Tongue (tissue), 1 donor: Measurements from ENCODE around the gene SMIM45.

Experiments
- DNase-seq: peaks from one replicate; pipeline ENCODE4 v3.0.0-alpha.2; 2015

Gene SMIM45

GRCh38 chr22:41915786-41916493 lies 36.0 kb upstream of the SMIM45 start:
- no peak for DNase-seq

- no peak for DNase-seq
Observed at GRCh38 chr22:41916745-41917358, 35.1 kb upstream of the SMIM45 start.

- no peak for DNase-seq
Observed at GRCh38 chr22:41917375-41917902, 34.5 kb upstream of the SMIM45 start.

- DNase-seq, result peak; percentile 64
Observed at GRCh38 chr22:41917903-41918791, 33.8 kb upstream of the SMIM45 start.

DNA sequence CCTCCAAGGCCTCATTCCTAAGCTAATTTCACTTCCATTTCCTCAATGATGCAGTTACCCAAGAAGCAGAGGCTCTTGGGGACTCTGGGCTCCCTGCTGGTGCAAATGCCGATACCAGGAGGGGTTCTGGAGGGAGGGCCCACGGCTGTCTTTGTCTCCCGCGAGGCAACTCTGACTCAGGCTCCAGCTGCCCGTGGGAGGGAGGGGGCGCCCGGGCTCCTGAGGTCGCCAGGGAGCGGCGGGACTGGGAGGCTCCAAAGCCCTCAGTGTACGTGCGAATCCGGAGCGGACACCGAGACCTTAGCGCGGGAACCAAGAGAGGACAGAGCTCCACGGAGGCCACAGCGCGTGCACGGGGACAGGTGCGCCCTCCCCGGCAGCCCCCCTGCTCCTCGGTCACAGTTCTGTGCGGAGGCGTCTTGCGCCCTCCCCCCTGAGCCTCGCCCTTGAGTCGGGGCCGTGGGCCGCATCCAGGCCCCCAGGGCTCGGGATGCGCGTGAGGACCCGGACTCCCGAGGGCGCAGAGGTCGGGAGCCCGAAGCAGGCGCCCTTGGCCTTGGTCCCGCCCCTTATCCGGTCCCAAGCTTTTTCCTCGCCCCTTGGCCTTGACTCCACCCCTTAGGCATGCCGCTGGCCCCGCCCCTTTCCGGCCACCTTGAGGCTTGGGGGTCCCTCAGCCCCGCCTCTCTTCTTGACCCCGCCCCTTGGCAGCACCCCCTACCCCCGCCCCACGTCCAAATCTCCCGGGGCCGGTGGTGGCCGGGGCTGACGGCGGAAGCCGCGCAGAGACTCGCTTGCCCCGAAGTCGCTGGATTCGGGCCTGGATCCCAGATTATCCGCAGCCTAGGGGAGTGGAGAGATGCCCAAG lies 32.4 kb upstream of the SMIM45 start:
- peak; percentile 59 for DNase-seq

- no peak for DNase-seq
Observed at GRCh38 chr22:41920271-41920976, 31.5 kb upstream of the SMIM45 start.

DNA sequence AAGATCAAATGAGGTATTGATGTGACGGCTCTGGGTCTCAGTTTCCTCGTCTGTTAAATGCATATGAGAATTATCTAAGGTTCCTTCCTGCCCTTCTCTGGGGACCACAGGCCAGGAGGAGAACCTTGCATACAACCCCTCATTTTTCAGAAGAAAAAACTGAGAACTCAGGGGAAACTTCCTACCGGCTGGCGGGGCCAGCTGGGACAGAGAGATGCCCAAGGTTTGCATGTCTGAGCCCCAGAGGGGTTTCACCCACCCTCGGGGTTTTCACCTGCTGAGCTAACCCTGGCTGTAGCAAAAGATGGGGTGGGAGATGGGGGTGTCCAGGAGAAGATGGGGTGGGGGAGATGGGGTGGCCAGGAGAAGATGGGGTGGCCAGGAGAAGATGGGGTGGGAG lies 29.6 kb upstream of the SMIM45 start:
- no peak for DNase-seq

DNA sequence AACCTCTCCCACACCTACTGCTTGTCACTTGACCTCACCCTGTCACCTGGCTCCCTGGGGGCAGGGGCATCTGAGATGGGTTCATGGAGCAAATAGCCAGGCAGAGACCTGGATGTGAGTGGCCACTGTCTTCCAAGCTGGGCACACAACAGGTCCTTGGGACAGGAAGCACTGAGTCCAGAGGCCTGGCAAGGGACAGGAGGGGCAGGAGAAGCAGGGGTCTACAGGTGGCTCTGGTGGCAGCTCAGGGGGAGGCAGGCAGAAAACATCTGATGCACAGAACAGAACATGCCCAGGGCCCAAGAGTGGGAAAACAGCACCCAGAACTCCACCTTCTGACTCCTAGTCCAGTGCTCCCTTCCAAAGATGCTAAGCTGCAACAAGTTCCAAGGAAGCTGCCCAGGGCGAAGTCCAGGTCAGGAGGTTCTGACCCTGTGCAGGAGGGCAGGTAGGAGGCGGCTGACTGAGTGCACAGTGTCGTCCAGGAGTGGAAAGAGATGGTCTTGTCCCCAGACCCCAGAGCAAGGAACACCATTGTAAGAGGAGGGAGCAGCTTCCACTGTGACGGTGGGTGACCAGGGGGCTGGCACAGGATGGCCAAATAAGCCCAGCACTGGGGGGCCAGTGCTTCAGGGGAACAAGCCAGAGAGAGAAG lies 28.9 kb upstream of the SMIM45 start:
- DNase-seq, result no peak

DNA sequence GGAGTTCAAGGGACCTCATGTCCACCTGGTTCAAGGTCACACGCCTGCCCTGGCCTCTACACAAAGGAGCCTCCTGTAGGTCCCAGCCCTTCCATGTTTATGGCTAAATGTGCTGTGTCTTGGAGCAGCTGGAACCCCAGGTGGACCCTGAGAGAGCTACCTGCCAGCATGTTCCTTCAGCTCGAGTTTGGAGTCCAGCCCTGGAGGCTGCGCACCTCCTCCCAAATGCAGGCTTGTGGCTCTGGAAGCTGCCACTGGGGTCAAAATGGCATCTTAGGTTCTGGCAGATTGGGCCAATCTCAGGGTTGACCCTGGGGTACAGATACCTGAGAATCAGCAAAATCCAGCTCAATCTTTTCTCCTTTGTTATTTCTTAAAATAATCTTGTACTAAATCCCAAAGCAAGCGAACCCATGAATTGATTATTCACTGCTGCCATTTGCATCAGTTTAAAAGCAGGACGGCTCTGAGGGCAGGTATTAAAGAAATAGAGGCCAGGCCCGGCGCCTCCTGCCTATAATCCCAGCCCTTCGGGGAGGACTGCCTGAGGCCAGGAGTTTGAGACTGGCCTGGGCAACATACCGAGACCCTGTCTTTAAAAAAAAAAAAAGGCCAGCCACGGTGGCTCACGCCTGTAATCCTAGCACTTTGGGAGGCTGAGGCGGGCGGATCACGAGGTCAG lies 28.2 kb upstream of the SMIM45 start:
- DNase-seq, result no peak

DNA sequence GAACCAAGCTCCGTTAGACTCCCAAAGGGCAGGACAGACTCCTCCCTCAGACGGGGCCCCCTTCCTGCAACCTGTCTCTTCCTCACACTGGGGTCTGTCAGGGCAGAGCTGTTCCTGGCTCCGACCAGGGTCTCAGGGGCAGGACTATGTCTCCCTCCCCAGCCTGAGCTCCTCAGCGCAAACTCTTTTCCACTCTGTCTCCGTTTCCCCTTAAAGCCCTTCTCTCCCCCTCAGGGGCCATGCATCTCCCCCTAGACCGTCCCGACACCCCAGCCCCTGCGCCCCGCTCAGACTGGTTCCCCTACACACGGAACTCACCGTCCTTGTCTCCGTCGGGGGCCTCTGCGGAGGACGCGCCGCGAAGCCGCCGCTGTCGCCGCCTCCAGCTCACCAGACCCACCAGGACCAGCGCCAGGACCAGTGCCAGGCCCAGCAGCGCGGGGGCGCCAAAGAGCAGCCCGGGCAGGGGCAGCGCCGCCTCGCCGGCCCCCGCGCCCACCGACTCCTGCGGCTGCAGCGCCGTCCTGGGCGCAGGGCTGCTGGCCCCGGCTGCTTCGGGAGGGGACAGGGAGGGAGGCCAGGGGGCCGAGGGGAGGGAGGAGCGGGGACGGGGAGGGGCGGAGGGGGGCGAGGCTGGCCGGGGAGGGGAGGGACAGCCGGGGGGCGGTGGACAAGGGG lies 26.0 kb upstream of the SMIM45 start:
- peak; percentile 57 for DNase-seq

DNA sequence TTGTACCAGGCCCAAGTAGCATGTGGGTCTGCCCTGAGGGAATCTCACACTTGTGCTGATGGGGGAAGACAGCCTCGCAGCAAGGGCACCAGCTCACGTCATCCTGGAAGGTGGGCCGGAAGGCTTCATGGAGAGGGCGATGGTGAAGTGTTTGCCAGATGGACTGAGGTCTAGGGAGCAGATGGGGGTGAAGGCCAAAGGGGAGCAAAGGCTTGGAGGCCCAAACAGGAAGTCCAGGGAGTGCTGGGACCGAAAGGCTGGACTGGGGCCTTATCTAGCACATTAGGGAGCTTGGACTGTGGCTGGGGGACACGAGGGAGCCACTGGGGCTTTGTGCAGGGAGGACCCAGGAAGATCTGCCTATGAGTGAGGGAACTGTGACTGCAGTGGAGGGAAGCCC lies 24.1 kb upstream of the SMIM45 start:
- no peak for DNase-seq

DNA sequence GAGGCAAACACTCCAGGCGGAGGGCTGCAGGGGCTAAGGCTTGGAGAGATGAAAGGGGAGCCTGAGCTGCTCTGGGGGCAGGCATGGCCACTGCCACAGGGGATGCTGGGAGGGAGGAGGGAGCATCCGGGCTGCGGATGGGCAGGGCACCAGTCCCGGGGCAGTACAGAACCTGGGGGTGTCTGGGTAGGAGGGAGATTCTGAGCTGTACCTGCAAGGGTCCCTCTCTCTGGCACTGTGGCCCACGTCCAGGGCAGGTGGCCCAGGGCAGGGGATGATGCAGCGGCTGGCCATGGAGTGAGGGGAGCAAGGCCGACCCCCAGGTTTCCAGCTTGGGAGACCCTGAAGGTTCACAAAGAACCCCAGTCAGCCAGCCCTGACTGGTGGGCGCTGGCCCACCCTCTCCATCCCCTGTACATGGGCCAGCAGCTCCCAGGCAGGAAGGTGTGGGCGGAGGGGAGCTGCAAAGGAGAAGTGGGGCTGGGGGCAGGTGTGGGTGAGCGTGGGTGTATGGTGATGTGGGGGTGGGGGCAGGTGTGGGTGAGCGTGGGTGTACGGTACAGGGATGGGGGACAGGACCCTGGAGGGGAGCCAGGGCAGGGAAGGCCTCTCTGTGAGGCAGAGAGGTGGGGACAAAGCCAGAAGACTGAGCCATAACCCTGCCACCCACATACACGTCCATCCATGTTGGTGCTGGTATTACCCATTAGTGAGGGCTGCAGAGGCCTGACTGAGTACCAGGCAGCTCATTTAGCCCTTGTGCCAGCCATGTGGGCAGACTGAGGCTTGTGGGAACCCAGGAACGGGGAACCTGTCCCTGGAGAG lies 23.1 kb upstream of the SMIM45 start:
- DNase-seq, result no peak

DNA sequence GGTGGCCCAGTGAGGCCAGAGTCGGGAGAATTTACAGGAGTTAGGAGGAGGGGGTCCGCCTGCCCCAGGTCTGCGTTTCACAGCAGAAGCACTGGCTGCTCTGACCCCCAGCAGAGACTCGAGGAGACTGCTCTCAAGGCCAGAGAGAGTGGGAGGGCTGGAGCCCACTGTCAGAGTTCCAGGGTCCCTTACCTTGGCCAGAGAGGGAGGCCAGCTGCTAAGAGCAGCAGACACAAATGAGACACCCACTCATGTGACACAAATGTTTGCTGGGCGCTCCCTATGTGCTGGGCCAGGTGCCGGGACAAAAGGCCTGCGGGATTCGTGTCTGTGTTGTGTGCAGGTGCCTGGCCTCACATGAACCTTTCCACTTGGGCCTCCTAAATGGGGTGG lies 22.5 kb upstream of the SMIM45 start:
- no peak for DNase-seq

DNA sequence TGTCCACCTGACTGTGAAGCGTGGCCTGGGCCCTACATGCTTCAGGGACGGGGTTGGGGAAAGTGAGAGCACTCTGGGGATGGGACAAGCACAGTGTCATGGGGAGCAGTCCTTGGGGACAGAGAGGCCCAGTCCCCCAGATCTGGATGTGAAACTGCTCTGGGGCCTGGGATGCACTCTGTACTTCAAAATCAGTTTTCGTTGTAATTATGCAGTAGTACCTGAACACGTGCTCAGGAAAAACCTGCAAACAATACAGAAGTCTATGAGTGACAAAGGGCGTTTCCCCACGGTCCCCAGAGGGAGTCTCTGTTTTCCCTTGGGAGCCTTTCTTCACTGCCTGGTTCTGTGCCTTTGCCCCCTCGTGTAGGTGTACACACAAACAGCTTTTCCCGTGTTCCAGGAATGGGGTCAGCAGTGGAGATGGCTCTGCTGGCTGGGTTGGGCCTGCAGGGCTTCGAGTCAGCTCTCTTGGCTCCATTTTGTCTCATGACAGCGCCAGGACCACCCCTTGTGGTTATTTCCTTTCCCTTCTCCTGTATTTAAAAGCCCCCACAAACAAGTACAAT lies 20.2 kb upstream of the SMIM45 start:
- DNase-seq, result no peak

GRCh38 chr22:41932353-41932752 lies 19.6 kb upstream of the SMIM45 start:
- no peak for DNase-seq

- DNase-seq, result no peak
Observed at GRCh38 chr22:41933411-41934177, 18.4 kb upstream of the SMIM45 start.

GRCh38 chr22:41934284-41935014 lies 17.5 kb upstream of the SMIM45 start:
- no peak for DNase-seq
